Measurements from ENCODE around the gene GDPD5.

GRCh38 chr11:75475767-75476650, 49.7 kb downstream of the GDPD5 start:
- TF ChIP-seq CTCF (IDR thresholded peaks at IDR 0.05; ENCODE audit: low read depth, low read length, poor library complexity, severe bottlenecking) (no peak), EZH2phosphoT487 (IDR thresholded peaks at IDR 0.05; ENCODE audit: borderline replicate concordance, low read length) (no peak)

Measured in DOHH2 (cell line).